ENCODE results near the gene PLEKHA8. TPM values are rescaled to one million over a fixed set of nuclear protein-coding genes. Genes with fewer than 3 reads are reported as not detected.

PLEKHA8 gene
- total RNA-seq, 2 experiments from 2014 or later, result 16.8 to 17.1 TPM

GRCh38 chr7:29993140-29993539 is 35.1 kb upstream of the PLEKHA8 start:
- ChIA-PET CTCF (no interaction called here), POLR2A (interaction anchor here (1.5 kb wide), 1 partner anchor 34 kb away, joined by 3 read pairs; no protein-coding TSS in a partner anchor)
- Mint-ChIP-seq H3K4me3 (no peak overlapping the region), H3K27me3 (peaks cover 21% of the 10 kb centered on the region), H3K4me1 (ENCODE audit: low read depth) (peaks cover 6% of the 10 kb centered on the region), H3K36me3 (ENCODE audit: low read depth) (peaks cover 4% of the 10 kb centered on the region), H3K9me3 (peaks cover 9% of the 10 kb centered on the region), H3K27ac (no peak overlapping the region)
- ATAC-seq (no peak), DNase-seq (no peak)
- intact Hi-C loops (cut with micrococcal nuclease), result no loop called here
- TF ChIP-seq, protein P1, sequence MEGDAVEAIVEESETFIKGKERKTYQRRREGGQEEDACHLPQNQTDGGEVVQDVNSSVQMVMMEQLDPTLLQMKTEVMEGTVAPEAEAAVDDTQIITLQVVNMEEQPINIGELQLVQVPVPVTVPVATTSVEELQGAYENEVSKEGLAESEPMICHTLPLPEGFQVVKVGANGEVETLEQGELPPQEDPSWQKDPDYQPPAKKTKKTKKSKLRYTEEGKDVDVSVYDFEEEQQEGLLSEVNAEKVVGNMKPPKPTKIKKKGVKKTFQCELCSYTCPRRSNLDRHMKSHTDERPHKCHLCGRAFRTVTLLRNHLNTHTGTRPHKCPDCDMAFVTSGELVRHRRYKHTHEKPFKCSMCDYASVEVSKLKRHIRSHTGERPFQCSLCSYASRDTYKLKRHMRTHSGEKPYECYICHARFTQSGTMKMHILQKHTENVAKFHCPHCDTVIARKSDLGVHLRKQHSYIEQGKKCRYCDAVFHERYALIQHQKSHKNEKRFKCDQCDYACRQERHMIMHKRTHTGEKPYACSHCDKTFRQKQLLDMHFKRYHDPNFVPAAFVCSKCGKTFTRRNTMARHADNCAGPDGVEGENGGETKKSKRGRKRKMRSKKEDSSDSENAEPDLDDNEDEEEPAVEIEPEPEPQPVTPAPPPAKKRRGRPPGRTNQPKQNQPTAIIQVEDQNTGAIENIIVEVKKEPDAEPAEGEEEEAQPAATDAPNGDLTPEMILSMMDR (IDR thresholded peaks at IDR 0.05), result no peak

- TF ChIP-seq, protein P1 (IDR thresholded peaks at IDR 0.05), result no peak
- peaks cover 13% of the 10 kb centered on the region for H3K27me3 Mint-ChIP-seq
Observed at GRCh38 chr7:29995652-29996051, 32.6 kb upstream of the PLEKHA8 start.

DNA sequence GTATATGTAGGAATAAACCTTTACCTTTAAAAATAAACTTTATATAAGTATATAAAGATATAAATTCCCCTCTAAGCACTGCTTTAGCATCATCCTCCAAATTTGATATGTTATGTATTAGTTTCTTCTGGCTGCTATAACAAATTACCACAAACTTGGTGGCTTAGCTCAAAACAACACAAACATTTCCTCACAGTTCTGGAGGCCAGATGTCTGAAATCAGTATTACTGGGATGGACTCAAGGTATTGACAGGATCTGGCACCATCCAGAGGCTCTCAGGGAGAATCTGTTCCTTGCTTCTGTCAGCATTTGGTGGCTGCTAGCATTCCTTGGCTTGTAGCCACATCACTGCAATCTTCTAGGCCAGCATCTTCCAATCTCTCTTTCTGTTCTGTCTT is 31.9 kb upstream of the PLEKHA8 start:
- ChIA-PET CTCF (no interaction called here), POLR2A (no interaction called here)
- intact Hi-C loops (cut with micrococcal nuclease), result no loop called here
- Mint-ChIP-seq H3K4me3 (no peak overlapping the region), H3K4me1 (ENCODE audit: low read depth) (no peaks in the 10 kb centered on the region), H3K27me3 (peaks cover 10% of the 10 kb centered on the region), H3K9me3 (peaks cover 9% of the 10 kb centered on the region), H3K27ac (no peak overlapping the region), H3K36me3 (ENCODE audit: low read depth) (peaks cover 4% of the 10 kb centered on the region)
- DNase-seq, result no peak
- no peak for ATAC-seq
- TF ChIP-seq, protein P1 (IDR thresholded peaks at IDR 0.05), result no peak

More at GRCh38 chr7:29995652-29996051, 32.6 kb upstream of the PLEKHA8 start:
- intact Hi-C loops (cut with micrococcal nuclease), result no loop called here
- Mint-ChIP-seq H3K9me3 (peaks cover 9% of the 10 kb centered on the region), H3K27ac (no peak overlapping the region), H3K36me3 (ENCODE audit: low read depth) (peaks cover 4% of the 10 kb centered on the region), H3K4me3 (no peak overlapping the region), H3K4me1 (ENCODE audit: low read depth) (no peaks in the 10 kb centered on the region)
- DNase-seq, result no peak
- ChIA-PET POLR2A (no interaction called here), CTCF (no interaction called here)
- no peak for ATAC-seq

DNA sequence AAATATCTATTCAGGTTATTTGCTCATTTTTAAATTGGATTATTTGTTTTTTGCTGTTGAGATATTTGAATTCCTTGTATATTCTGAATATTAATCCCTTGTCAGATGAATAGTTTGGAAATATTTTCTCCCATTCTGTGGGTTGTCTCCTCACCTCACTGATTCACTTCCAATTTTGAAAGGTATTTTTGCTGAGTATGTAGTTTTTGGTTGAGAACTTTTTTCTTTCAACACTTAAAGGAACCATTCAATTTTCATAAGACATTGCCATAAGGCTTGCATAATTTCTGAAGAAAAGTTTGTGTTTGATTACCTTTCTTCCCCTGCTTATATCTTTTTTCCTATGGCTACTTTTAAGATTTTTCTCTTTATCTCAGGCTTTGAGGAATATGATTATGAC is 29.7 kb upstream of the PLEKHA8 start:
- no peak for DNase-seq
- Mint-ChIP-seq H3K9me3 (peaks cover 7% of the 10 kb centered on the region), H3K27me3 (peaks cover 10% of the 10 kb centered on the region), H3K27ac (no peak overlapping the region), H3K4me1 (ENCODE audit: low read depth) (no peaks in the 10 kb centered on the region), H3K4me3 (no peak overlapping the region), H3K36me3 (ENCODE audit: low read depth) (peaks cover 4% of the 10 kb centered on the region)
- POLR2A ChIA-PET, result no interaction called here
- ATAC-seq, result no peak
- intact Hi-C loops (cut with micrococcal nuclease), result no loop called here
- TF ChIP-seq, protein P1 (IDR thresholded peaks at IDR 0.05), result no peak
- CTCF ChIA-PET, result no interaction called here

GRCh38 chr7:30001998-30002397 is 26.2 kb upstream of the PLEKHA8 start:
- no peak overlapping the region for H3K27ac Mint-ChIP-seq
- ATAC-seq (no peak), DNase-seq (no peak)
- ChIA-PET POLR2A (interaction anchor here (0.9 kb wide), 1 partner anchor 14 kb away, joined by 3 read pairs; no protein-coding TSS in a partner anchor), CTCF (no interaction called here)
- H3K4me3 Mint-ChIP-seq, result no peak overlapping the region
- H3K4me1 Mint-ChIP-seq (ENCODE audit: low read depth), result no peaks in the 10 kb centered on the region
- intact Hi-C loops (cut with micrococcal nuclease), result no loop called here
- H3K27me3 Mint-ChIP-seq, result peaks cover 9% of the 10 kb centered on the region
- no peaks in the 10 kb centered on the region for H3K9me3 Mint-ChIP-seq
- no peaks in the 10 kb centered on the region for H3K36me3 Mint-ChIP-seq (ENCODE audit: low read depth)
- TF ChIP-seq, protein P1 (IDR thresholded peaks at IDR 0.05), result no peak
